Brain microvascular endothelial cell (primary cell): ENCODE measurements around the gene GTF2IRD1.

Experiments
- DNase-seq: peaks from one replicate; pipeline ENCODE4 v3.0.0-alpha.2; 2020
- H3K27ac ChIP-seq: fragments of 250-450 bp; sonication (Bioruptor Pico); 2 replicates; pipeline ENCODE4 v1.5.1; 2020; ENCODE audit warnings: mild to moderate bottlenecking, moderate library complexity
- H3K27me3 ChIP-seq: fragments of 250-450 bp; sonication (Bioruptor Pico); replicated peaks from 2 replicates; pipeline ENCODE4 v1.5.1; 2020; ENCODE audit warnings: mild to moderate bottlenecking
- H3K36me3 ChIP-seq: fragments of 250-450 bp; sonication (Bioruptor Pico); replicated peaks from 2 replicates; pipeline ENCODE4 v1.5.1; 2020; ENCODE audit warnings: mild to moderate bottlenecking
- H3K4me3 ChIP-seq: 2 replicates; pipeline ENCODE4 v1.5.1; 2011; ENCODE audit warnings: low read depth, mild to moderate bottlenecking, control low read depth, low read length, moderate library complexity
- CTCF ChIP-seq: IDR thresholded peaks from 2 replicates; pipeline ENCODE4 v1.5.1; 2011; ENCODE audit warnings: low read depth, mild to moderate bottlenecking, moderate library complexity, low read length, control low read depth, inconsistent platforms; ENCODE audit errors: missing control alignments
- in situ Hi-C: cut with HindIII; loops from 2 replicates; pipeline ENCODE4 v1.10.0; 2017; ENCODE audit warnings: low sequenced_read_pairs, low pct_ligation_motif_present

Gene GTF2IRD1

GRCh38 chr7:74454021-74454924 lies 567 bp downstream of the GTF2IRD1 start:
- Histone ChIP-seq H3K4me3 (peak overlapping the region; percentile 64), H3K36me3 (no peaks in the 10 kb centered on the region), H3K27ac (peak overlapping the region; percentile 13), H3K27me3 (no peaks in the 10 kb centered on the region)
- in situ Hi-C loops = no loop called here
- DNase-seq = no peak
- no peak for TF ChIP-seq CTCF

- in situ Hi-C loops = no loop called here
- no peak for DNase-seq
- Histone ChIP-seq H3K36me3 (no peaks in the 10 kb centered on the region), H3K4me3 (peak overlapping the region; percentile 64), H3K27ac (no peak overlapping the region), H3K27me3 (no peaks in the 10 kb centered on the region)
- no peak for TF ChIP-seq CTCF
Measured at GRCh38 chr7:74454925-74455288, 1.2 kb downstream of the GTF2IRD1 start.

- DNase-seq = no peak
- in situ Hi-C loops = no loop called here
- H3K36me3 ChIP-seq = no peaks in the 10 kb centered on the region
- peak overlapping the region; percentile 64 for H3K4me3 ChIP-seq
- no peaks in the 10 kb centered on the region for H3K27me3 ChIP-seq
- TF ChIP-seq CTCF = no peak
- H3K27ac ChIP-seq = no peak overlapping the region
Measured at GRCh38 chr7:74455291-74455804, 1.6 kb downstream of the GTF2IRD1 start.

- DNase-seq = no peak
- TF ChIP-seq CTCF = no peak
- H3K27me3 ChIP-seq = no peaks in the 10 kb centered on the region
- no peaks in the 10 kb centered on the region for H3K36me3 ChIP-seq
- no peak overlapping the region for H3K27ac ChIP-seq
- no peak overlapping the region for H3K4me3 ChIP-seq
- in situ Hi-C loops = no loop called here
Measured at GRCh38 chr7:74455928-74456327, 2.2 kb downstream of the GTF2IRD1 start.

GRCh38 chr7:74457007-74457406 lies 3.3 kb downstream of the GTF2IRD1 start:
- DNase-seq = no peak
- Histone ChIP-seq H3K4me3 (no peak overlapping the region), H3K36me3 (no peaks in the 10 kb centered on the region), H3K27me3 (no peaks in the 10 kb centered on the region), H3K27ac (no peak overlapping the region)
- in situ Hi-C loops = no loop called here
- TF ChIP-seq CTCF = no peak
